GM12878 (cell line): ENCODE measurements around the gene VWA3B.

Experiments
- ATF7 ChIP-seq: fragments of 450-650 bp; IDR thresholded peaks from 2 replicates; pipeline ENCODE4 v1.6.1; 2016; ENCODE audit warnings: low read depth, mild to moderate bottlenecking
- CREB1 ChIP-seq: IDR thresholded peaks from 2 replicates; pipeline ENCODE4 v1.6.1; 2012; ENCODE audit warnings: low read depth, mild to moderate bottlenecking, inconsistent platforms
- EGR1 ChIP-seq, 2 experiments: IDR thresholded peaks; 1 replicate in 1 of 2; 2 replicates in 1 of 2; pipeline ENCODE4 v1.6.1; 2011 to 2012; ENCODE audit warnings: low read depth in 2 of 2, low read length in 2 of 2, borderline replicate concordance in 1 of 2, mild to moderate bottlenecking in 1 of 2, moderate library complexity in 1 of 2
- EZH2 ChIP-seq: IDR thresholded peaks from 2 replicates; pipeline ENCODE4 v1.6.1; 2012; ENCODE audit warnings: low read depth, mild to moderate bottlenecking, control low read depth, inconsistent platforms, low read length, borderline replicate concordance; ENCODE audit not compliant: control insufficient read depth
- FOS ChIP-seq: IDR thresholded peaks from 3 replicates; pipeline ENCODE4 v1.6.1; 2011; ENCODE audit warnings: borderline replicate concordance; ENCODE audit not compliant: insufficient read length; ENCODE audit errors: extremely low read depth
- NFYB ChIP-seq: IDR thresholded peaks from 2 replicates; pipeline ENCODE4 v1.6.1; 2011; ENCODE audit warnings: low read depth, mild to moderate bottlenecking, low read length, improper control_type of control experiment, moderate library complexity; ENCODE audit not compliant: insufficient read depth
- NRF1 ChIP-seq: conservative IDR thresholded peaks from 2 replicates; pipeline ENCODE4 v1.6.1; 2011; ENCODE audit warnings: mild to moderate bottlenecking, low read depth, low read length, improper control_type of control experiment
- PAX8 ChIP-seq: fragments of 450-650 bp; IDR thresholded peaks from 2 replicates; pipeline ENCODE4 v1.6.1; 2017; ENCODE audit warnings: mild to moderate bottlenecking, moderate library complexity
- POLR2A ChIP-seq: IDR thresholded peaks from 2 replicates; pipeline ENCODE4 v1.6.1; 2011; ENCODE audit warnings: low read depth, mild to moderate bottlenecking, low read length
- RAD21 ChIP-seq: IDR thresholded peaks from 2 replicates; pipeline ENCODE4 v1.6.1; 2011; ENCODE audit warnings: mild to moderate bottlenecking, low read depth, low read length, moderate library complexity; ENCODE audit not compliant: insufficient read depth
- RCOR1 ChIP-seq: conservative IDR thresholded peaks from 2 replicates; pipeline ENCODE4 v1.6.1; 2012; ENCODE audit warnings: low read depth, low read length, improper control_type of control experiment
- SMC3 ChIP-seq: IDR thresholded peaks from 2 replicates; pipeline ENCODE4 v1.6.1; 2011; ENCODE audit warnings: low read length, improper control_type of control experiment, borderline replicate concordance
- TF ChIP-seq, protein P1 (sequence below), 3 experiments: IDR thresholded peaks in 2 of 3; conservative IDR thresholded peaks in 1 of 3; 2 replicates each; pipeline ENCODE4 v1.5.1; 2011; ENCODE audit warnings: low read depth in 3 of 3, low read length in 3 of 3, mild to moderate bottlenecking in 3 of 3, control low read depth in 2 of 3, moderate library complexity in 2 of 3, inconsistent platforms in 1 of 3, mixed read lengths in 1 of 3; ENCODE audit not compliant: control insufficient read depth in 2 of 3, insufficient read depth in 1 of 3; ENCODE audit errors: extremely low read depth in 1 of 3
- TF ChIP-seq, protein P2 (sequence below): fragments of 450-650 bp; IDR thresholded peaks from 2 replicates; pipeline ENCODE4 v1.6.1; 2017; ENCODE audit warnings: mild to moderate bottlenecking

DNA sequence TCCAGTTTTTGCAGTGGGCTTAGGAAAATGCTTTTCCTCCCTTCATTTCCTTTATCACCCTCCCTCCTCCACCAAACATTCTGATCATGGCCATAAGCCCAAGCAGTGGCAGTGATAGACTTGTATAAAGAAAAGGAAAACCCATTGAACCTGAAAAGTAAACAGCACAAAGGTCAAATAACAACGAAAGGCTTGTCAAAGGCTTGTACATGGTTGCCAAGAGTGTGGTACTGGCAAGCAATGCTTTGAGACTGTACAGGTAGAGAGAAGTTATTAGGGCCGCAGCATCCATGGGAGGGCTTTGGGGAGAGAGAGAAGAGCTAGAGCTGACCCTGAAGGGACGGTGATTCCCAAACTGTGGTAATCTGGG, 2.1 kb upstream of the VWA3B start:
- TF ChIP-seq EZH2 (no peak), NRF1 (no peak), NFYB (no peak), RAD21 (no peak), POLR2A (no peak), FOS (no peak), SMC3 (no peak), ATF7 (no peak), EGR1 (IDR thresholded peaks at IDR 0.05; ENCODE audit: borderline replicate concordance in 1 of 2, low read depth in 2 of 2, low read length in 2 of 2) (no peak), CREB1 (no peak), PAX8 (no peak), RCOR1 (no peak)
- TF ChIP-seq, protein P1, sequence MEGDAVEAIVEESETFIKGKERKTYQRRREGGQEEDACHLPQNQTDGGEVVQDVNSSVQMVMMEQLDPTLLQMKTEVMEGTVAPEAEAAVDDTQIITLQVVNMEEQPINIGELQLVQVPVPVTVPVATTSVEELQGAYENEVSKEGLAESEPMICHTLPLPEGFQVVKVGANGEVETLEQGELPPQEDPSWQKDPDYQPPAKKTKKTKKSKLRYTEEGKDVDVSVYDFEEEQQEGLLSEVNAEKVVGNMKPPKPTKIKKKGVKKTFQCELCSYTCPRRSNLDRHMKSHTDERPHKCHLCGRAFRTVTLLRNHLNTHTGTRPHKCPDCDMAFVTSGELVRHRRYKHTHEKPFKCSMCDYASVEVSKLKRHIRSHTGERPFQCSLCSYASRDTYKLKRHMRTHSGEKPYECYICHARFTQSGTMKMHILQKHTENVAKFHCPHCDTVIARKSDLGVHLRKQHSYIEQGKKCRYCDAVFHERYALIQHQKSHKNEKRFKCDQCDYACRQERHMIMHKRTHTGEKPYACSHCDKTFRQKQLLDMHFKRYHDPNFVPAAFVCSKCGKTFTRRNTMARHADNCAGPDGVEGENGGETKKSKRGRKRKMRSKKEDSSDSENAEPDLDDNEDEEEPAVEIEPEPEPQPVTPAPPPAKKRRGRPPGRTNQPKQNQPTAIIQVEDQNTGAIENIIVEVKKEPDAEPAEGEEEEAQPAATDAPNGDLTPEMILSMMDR (IDR thresholded peaks at IDR 0.05 in 2 of 3, conservative IDR thresholded peaks at IDR 0.05 in 1 of 3; ENCODE audit: control insufficient read depth in 2 of 3, extremely low read depth in 1 of 3, insufficient read depth in 1 of 3, low read depth in 3 of 3, low read length in 3 of 3), result no peak
- TF ChIP-seq, protein P2, sequence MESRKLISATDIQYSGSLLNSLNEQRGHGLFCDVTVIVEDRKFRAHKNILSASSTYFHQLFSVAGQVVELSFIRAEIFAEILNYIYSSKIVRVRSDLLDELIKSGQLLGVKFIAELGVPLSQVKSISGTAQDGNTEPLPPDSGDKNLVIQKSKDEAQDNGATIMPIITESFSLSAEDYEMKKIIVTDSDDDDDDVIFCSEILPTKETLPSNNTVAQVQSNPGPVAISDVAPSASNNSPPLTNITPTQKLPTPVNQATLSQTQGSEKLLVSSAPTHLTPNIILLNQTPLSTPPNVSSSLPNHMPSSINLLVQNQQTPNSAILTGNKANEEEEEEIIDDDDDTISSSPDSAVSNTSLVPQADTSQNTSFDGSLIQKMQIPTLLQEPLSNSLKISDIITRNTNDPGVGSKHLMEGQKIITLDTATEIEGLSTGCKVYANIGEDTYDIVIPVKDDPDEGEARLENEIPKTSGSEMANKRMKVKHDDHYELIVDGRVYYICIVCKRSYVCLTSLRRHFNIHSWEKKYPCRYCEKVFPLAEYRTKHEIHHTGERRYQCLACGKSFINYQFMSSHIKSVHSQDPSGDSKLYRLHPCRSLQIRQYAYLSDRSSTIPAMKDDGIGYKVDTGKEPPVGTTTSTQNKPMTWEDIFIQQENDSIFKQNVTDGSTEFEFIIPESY, result no peak
